H1 (cell line): ENCODE data around the gene TRIM6. TPM values are rescaled to one million over a fixed set of nuclear protein-coding genes. Genes with fewer than 3 reads are reported as not detected.

Experiments
- E2F6 ChIP-seq: IDR thresholded peaks from 2 replicates; pipeline ENCODE4 v1.6.1; 2012; ENCODE audit warnings: inconsistent platforms
- polyA plus RNA-seq, 7 experiments: library from polyadenylated mRNA; depleted of rRNA in 3 of 7; stranded (reverse) in 5 of 7; unstranded in 2 of 7; fragments of >200 nt in 5 of 7; fragments of 200-250 nt in 2 of 7; gene quantifications; 1 replicate in 5 of 7; 2 replicates in 1 of 7; 4 replicates in 1 of 7; pipeline versions ENCODE4 v1.2.1 to v1.2.3, GENCODE V29; 2011 to 2013; ENCODE audit warnings: missing spikeins in 2 of 7, mixed read lengths in 2 of 7
- total RNA-seq: library from RNA; stranded (reverse); fragmentation: NEBNext Ultra II Directional; extraction: Animal tissue kit (Norgen Biotek cat#: 25700); gene quantifications from 2 replicates; pipeline ENCODE4 v1.2.1, GENCODE V29; 2021

Gene TRIM6
- total and polyA plus RNA-seq, 2 of the 8 experiments (the other 6 are each of a cell fraction or from before 2014, with no cell fraction given), result 21.6 to 23.3 TPM

GRCh38 chr11:5622802-5623201 is 26.4 kb downstream of the TRIM6 start (continued):
- no peak for TF ChIP-seq E2F6
